ENCODE data around the gene OTX2. TPM values are rescaled to one million over a fixed set of nuclear protein-coding genes. Genes with fewer than 3 reads are reported as not detected.

The OTX2 gene
- total and polyA plus RNA-seq, 2 experiments from 2014 or later, result 16.5 to 23.9 TPM

GRCh38 chr14:56760164-56760914, 49.9 kb downstream of the OTX2 start:
- Histone ChIP-seq H3K36me3 (ENCODE audit: insufficient read depth) (no peaks in the 10 kb centered on the region), H3K27me3 (ENCODE audit: insufficient read depth) (no peaks in the 10 kb centered on the region), H3K9me2 (ENCODE audit: insufficient read depth) (no peaks in the 10 kb centered on the region), H4K20me1 (replicated peaks; ENCODE audit: insufficient read depth) (no peaks in the 10 kb centered on the region), H3F3A (replicated peaks; ENCODE audit: low read depth) (no peaks in the 10 kb centered on the region), H2AFZ (no peak overlapping the region), H3K79me2 (replicated peaks; ENCODE audit: insufficient read depth) (no peaks in the 10 kb centered on the region), H3K4me3 (no peak overlapping the region), H3K27ac (ENCODE audit: low read depth) (no peak overlapping the region), H3K4me1 (ENCODE audit: insufficient read depth) (peaks cover 30% of the 10 kb centered on the region), H3K4me2 (no peak overlapping the region)
- Mint-ChIP-seq H3K27ac (no peak overlapping the region), H3K27me3 (ENCODE audit: insufficient read depth, low read depth, poor library complexity) (no peaks in the 10 kb centered on the region), H3K4me1 (peaks cover 30% of the 10 kb centered on the region), H3K9me3 (no peaks in the 10 kb centered on the region; the same call in 2 of the 3 replicates), H3K4me3 (no peak overlapping the region), H3K36me3 (ENCODE audit: low read depth) (no peaks in the 10 kb centered on the region)
- DNase-seq (ENCODE audit: low spot score), result no peak
- TF ChIP-seq CREB1 (CRISPR knock-in tag; IDR thresholded peaks at IDR 0.05; ENCODE audit: low read depth) (no peak), ETS1 (IDR thresholded peaks at IDR 0.05) (no peak), ZNF114 (CRISPR knock-in tag; IDR thresholded peaks at IDR 0.05) (no peak), EZH2 (IDR thresholded peaks at IDR 0.05; ENCODE audit: low read depth, unreplicated experiment) (no peak), STAT1 (IDR thresholded peaks at IDR 0.05; ENCODE audit: unreplicated experiment) (no peak), NANOG (IDR thresholded peaks at IDR 0.05; ENCODE audit: borderline replicate concordance) (no peak)
- ATAC-seq, result no peak

GRCh38 chr14:56759633-56760032, 50.6 kb downstream of the OTX2 start:
- Histone ChIP-seq H3K4me1 (ENCODE audit: insufficient read depth) (peaks cover 30% of the 10 kb centered on the region), H3K36me3 (ENCODE audit: insufficient read depth) (no peaks in the 10 kb centered on the region), H2AFZ (peak overlapping the region; percentile 69; the same call in 1 of the 2 replicates), H3K27me3 (ENCODE audit: insufficient read depth) (no peaks in the 10 kb centered on the region), H3K4me2 (peak overlapping the region; percentile 1; the same call in 1 of the 2 replicates), H3K79me2 (replicated peaks; ENCODE audit: insufficient read depth) (no peaks in the 10 kb centered on the region), H4K20me1 (replicated peaks; ENCODE audit: insufficient read depth) (no peaks in the 10 kb centered on the region), H3K27ac (ENCODE audit: low read depth) (no peak overlapping the region), H3K9me2 (ENCODE audit: insufficient read depth) (no peaks in the 10 kb centered on the region), H3F3A (replicated peaks; ENCODE audit: low read depth) (no peaks in the 10 kb centered on the region), H3K4me3 (no peak overlapping the region)
- Mint-ChIP-seq H3K4me1 (peaks cover 35% of the 10 kb centered on the region), H3K27ac (no peak overlapping the region), H3K9me3 (no peaks in the 10 kb centered on the region; the same call in 2 of the 3 replicates), H3K27me3 (ENCODE audit: insufficient read depth, low read depth, poor library complexity) (no peaks in the 10 kb centered on the region), H3K4me3 (no peak overlapping the region), H3K36me3 (ENCODE audit: low read depth) (no peaks in the 10 kb centered on the region)
- DNase-seq (ENCODE audit: low spot score), result no peak
- no peak for ATAC-seq
- TF ChIP-seq EZH2 (IDR thresholded peaks at IDR 0.05; ENCODE audit: low read depth, unreplicated experiment) (no peak), NANOG (IDR thresholded peaks at IDR 0.05; ENCODE audit: borderline replicate concordance) (no peak), ETS1 (IDR thresholded peaks at IDR 0.05) (no peak), EZH2phosphoT487 (IDR thresholded peaks at IDR 0.05; ENCODE audit: unreplicated experiment) (no peak), CREB1 (CRISPR knock-in tag; IDR thresholded peaks at IDR 0.05; ENCODE audit: low read depth) (no peak), STAT1 (IDR thresholded peaks at IDR 0.05; ENCODE audit: unreplicated experiment) (no peak), ZNF462 (CRISPR knock-in tag; IDR thresholded peaks at IDR 0.05) (no peak), POLR2AphosphoS5 (IDR thresholded peaks at IDR 0.05; ENCODE audit: low read depth) (no peak), CTCF (conservative IDR thresholded peaks at IDR 0.05; ENCODE audit: low read depth in 2 of 2) (no peak), ZNF114 (CRISPR knock-in tag; IDR thresholded peaks at IDR 0.05) (no peak)
